Right kidney (tissue), 9 donors: ENCODE measurements around the gene EIF2B1.
A peak's percentile ranks its signal among the peaks of the same experiment; 100 is the strongest.

Experiments
- DNase-seq: peaks from one replicate; pipeline ENCODE4 v3.0.0-alpha.2; 2016
- long read RNA-seq, 8 donors: transcript quantifications; one replicate each; lab custom pipeline, GENCODE V29; 2026

EIF2B1 gene
- long read RNA-seq, donor 1, transcript EIF2B1-201 (9 exons, 2,477 nt): major isoform, 20 of 35 reads
- long read RNA-seq, donor 1, transcript EIF2B1-204 (5 exons, 1,768 nt): minor isoform, 6 of 35 reads
- long read RNA-seq, donor 1, partial matches to known transcripts: 8 of 35 reads
- long read RNA-seq, donor 1, other reads (novel, unspliced or antisense): 0 of 35 reads
- long read RNA-seq, donor 2, transcript EIF2B1-201 (9 exons, 2,477 nt): major isoform, 10 of 17 reads
- long read RNA-seq, donor 2, partial matches to known transcripts: 5 of 17 reads
- long read RNA-seq, donor 2, other reads (novel, unspliced or antisense): 0 of 17 reads
- long read RNA-seq, donor 3, transcript EIF2B1-202 (4 exons, 622 nt): minor isoform, 5 of 12 reads
- long read RNA-seq, donor 3, transcript EIF2B1-201 (9 exons, 2,477 nt): major isoform, 6 of 12 reads
- long read RNA-seq, donor 3, partial matches to known transcripts: 0 of 12 reads
- long read RNA-seq, donor 3, other reads (novel, unspliced or antisense): 0 of 12 reads
- long read RNA-seq, donor 4, transcript EIF2B1-201 (9 exons, 2,477 nt): major isoform, 17 of 29 reads
- long read RNA-seq, donor 4, transcript EIF2B1-204 (5 exons, 1,768 nt): minor isoform, 5 of 29 reads
- long read RNA-seq, donor 4, partial matches to known transcripts: 6 of 29 reads
- long read RNA-seq, donor 4, other reads (novel, unspliced or antisense): 0 of 29 reads
- long read RNA-seq, donor 5, transcript EIF2B1-201 (9 exons, 2,477 nt): major isoform, 15 of 26 reads
- long read RNA-seq, donor 5, partial matches to known transcripts: 6 of 26 reads
- long read RNA-seq, donor 5, other reads (novel, unspliced or antisense): 0 of 26 reads
- long read RNA-seq, donor 6, transcript EIF2B1-201 (9 exons, 2,477 nt): major isoform, 13 of 26 reads
- long read RNA-seq, donor 6, partial matches to known transcripts: 9 of 26 reads
- long read RNA-seq, donor 6, other reads (novel, unspliced or antisense): 0 of 26 reads
- long read RNA-seq, donor 7, transcript EIF2B1-202 (4 exons, 622 nt): minor isoform, 9 of 56 reads
- long read RNA-seq, donor 7, transcript EIF2B1-201 (9 exons, 2,477 nt): major isoform, 23 of 56 reads
- long read RNA-seq, donor 7, transcript EIF2B1-204 (5 exons, 1,768 nt): minor isoform, 5 of 56 reads
- long read RNA-seq, donor 7, partial matches to known transcripts: 19 of 56 reads
- long read RNA-seq, donor 7, other reads (novel, unspliced or antisense): 0 of 56 reads
- long read RNA-seq, donor 8, transcript EIF2B1-204 (5 exons, 1,768 nt): minor isoform, 6 of 31 reads
- long read RNA-seq, donor 8, transcript EIF2B1-201 (9 exons, 2,477 nt): major isoform, 19 of 31 reads
- long read RNA-seq, donor 8, partial matches to known transcripts: 5 of 31 reads
- long read RNA-seq, donor 8, other reads (novel, unspliced or antisense): 0 of 31 reads

GRCh38 chr12:123633379-123634141 lies at the start of gene EIF2B1, which contains the start of gene GTF2H3:
Gene EIF2B1, minus strand, starts transcription at chr12:123633686. Its CDS starts 129 bp downstream, at chr12:123633557.
Gene GTF2H3, plus strand, starts transcription at chr12:123633829. Its CDS starts 31 bp downstream, at chr12:123633860.
- peak; percentile 82 for DNase-seq

GRCh38 chr12:123681605-123682004 lies 48.1 kb upstream of the EIF2B1 start:
- DNase-seq: no peak

GRCh38 chr12:123678981-123679380 lies 45.5 kb upstream of the EIF2B1 start:
- DNase-seq: no peak

- no peak for DNase-seq
Measured at GRCh38 chr12:123676616-123677320, 43.3 kb upstream of the EIF2B1 start.

DNA sequence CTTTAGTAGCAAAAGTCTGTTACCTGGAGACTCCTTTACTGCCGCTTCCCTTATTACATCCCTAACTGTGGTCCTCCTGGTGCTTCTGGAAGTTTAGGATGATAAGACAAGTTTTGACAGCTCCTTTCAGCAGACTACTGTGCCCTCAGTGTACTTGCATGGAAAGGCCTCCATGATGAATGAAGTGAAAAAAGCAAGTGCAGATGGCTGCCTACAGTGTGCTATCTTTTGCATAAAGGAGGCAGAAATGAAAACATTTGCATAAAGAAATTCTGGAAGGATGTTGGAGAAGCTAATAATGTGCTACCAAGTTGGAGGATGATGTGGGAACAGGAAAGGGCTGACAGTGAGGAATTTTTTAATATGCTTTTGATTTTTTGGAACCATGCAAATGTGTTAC lies 42.0 kb upstream of the EIF2B1 start:
- no peak for DNase-seq

GRCh38 chr12:123671876-123672275 lies 38.4 kb upstream of the EIF2B1 start:
- DNase-seq: no peak

DNA sequence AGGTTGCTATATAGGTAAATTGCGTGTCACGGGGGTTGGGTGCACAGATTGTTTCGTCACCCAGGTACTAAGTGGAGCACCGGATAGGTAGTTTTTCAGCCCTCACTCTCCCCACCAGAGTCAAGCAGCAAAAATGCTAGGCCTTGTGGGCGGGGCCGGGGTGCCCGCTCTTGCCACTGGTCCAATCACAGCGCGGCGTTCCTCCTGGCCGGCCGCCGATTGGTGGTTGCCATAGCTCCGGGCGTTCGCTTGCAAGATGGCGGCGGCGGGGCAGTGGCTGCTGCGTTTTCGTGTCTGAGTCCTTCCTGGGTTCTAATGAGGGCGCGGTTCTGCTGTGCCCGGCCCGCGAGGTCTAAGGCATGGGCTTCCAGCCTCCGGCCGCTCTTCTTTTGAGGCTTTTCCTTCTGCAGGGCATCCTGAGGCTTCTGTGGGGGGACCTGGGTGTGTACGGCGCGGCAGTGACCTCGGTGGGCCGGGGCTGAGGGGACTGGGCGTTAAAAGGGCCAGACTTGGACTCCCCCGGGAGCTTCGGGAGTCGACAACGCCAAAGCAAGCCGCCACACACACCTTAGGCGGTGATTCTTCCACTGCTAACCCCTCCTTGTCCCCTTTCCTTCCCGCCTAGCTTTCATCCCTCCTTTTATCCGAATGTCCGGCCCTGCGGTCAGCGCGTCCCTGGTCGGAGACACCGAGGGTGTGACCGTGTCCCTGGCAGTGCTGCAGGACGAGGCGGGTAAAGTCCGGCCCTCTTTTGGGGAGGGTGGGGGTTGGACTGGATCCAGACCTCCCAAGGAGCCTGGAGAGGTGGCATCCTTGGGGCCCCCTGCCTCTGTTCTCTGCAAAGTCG lies 37.6 kb upstream of the EIF2B1 start, which contains the start of gene TCTN2:
TSS of gene TCTN2 (plus strand) at position 232 of the 847 bp plus-strand sequence. CDS start at position 360, 128 bp downstream.
- DNase-seq: peak; percentile 83

DNA sequence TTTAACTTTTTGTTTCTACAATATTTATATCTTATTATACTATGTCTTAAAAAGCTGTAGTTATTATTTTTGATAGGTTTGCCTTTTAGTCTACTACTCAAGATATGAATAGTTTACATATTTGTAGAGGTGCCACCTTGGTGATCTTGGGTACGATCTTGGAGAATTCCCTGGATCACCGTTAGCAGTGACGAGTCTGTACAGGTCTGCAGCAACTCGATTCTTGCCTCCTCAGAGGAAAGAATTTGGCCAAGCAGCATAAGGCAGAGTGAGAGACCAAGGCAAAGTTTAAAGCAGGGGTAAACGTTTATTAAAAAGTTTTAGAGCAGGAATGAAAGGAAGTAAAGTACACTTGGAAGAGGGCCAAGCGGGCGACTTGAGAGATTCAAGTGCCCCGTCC lies 34.3 kb upstream of the EIF2B1 start:
- no peak for DNase-seq

DNA sequence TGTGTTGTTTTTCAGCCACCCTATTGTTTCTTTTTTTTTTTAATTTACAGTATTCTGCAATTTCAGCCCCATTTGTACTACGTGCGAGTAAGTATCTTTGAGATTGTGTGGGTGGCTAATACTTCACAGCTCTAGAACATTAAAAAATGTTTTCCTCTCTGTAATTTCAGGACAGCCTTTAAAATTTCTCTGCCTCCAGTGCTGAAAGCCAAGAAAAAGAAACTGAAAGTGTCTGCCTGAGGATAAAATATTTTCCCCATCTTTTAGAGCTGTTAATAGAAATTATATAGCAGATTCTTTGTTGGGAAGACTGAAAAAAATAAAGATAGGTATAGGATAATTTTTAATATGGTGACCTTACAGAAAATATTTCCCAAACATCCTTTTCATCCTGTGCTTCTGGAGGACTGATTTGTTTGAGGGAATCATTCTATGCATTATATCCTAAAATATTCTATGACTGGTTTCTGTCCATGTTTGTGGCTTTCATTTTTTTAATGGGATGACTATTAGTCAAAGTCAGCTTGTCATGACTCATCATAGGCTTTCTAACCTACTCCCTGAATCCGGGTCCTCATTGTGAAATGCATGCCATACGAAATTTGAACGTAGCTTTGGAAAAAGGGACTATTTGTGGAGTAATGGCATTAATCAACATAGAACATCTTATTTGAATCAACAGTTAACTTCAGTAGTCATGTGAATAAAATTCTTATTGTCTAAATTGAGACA lies 26.7 kb upstream of the EIF2B1 start:
- no peak for DNase-seq

DNA sequence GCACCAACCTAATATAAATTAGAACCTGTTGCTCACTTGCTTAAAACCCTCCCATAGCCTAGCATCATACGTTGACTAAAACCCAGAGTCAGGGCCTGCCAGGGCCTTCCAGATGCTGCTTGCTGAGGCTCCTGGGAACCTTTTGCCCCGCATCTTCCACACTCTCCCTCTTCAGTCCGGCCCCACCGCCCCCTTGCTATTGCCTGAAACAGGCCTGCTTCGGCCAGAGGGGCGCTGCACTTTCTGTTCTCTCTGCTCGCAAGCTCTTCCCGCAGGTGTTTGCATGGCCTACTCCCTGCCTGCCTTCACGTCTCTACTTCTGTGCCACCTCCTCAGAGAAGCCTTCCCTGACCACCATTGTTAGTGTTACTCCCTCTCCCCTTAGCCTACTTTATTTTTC lies 23.7 kb upstream of the EIF2B1 start:
- no peak for DNase-seq

GRCh38 chr12:123656392-123656791 lies 22.9 kb upstream of the EIF2B1 start:
- DNase-seq: no peak

GRCh38 chr12:123655420-123655819 lies 21.9 kb upstream of the EIF2B1 start:
- DNase-seq: no peak

GRCh38 chr12:123654129-123654701 lies 20.7 kb upstream of the EIF2B1 start:
- no peak for DNase-seq

DNA sequence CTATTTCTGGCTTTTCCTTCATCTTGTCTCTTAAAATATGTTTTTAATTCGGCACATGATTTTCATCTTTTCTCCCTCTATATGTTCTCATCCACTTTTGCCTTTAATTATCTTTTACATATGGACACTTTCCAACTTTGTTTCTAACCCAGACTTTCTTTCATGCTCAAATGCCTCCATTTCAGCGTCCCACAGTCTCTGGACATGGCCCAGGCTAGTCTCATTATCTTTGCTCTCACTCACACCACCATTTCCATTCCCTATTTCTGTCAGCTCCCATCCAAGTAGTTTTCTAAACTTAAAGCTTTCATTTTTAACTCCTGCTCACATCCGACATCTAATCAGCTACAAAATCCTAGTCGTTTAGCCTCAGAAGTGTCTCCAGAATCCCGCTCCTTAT lies 14.9 kb upstream of the EIF2B1 start:
- no peak for DNase-seq

DNA sequence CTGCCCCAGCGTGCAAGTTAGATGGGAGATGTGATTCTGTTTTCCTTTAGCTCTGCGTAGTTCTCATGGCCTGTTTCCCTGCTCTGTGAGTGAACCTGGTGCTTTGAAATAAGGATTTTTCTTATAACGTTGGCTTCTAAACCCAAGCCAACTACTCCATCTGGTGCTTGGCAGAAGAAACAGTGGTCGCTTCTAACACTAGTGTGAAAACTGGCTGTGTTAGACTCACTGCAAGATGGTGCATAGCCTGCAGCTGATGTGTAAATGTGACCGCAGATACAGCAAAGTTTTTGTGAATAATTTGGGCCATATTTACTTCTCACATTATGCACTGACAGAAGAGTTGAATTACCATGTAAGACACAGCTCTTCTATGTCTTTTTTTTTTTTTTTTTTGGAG lies 12.4 kb upstream of the EIF2B1 start:
- DNase-seq: no peak

- DNase-seq: no peak
Measured at GRCh38 chr12:123645380-123645779, 11.9 kb upstream of the EIF2B1 start.

GRCh38 chr12:123643911-123644310 lies 10.4 kb upstream of the EIF2B1 start:
- DNase-seq: no peak

DNA sequence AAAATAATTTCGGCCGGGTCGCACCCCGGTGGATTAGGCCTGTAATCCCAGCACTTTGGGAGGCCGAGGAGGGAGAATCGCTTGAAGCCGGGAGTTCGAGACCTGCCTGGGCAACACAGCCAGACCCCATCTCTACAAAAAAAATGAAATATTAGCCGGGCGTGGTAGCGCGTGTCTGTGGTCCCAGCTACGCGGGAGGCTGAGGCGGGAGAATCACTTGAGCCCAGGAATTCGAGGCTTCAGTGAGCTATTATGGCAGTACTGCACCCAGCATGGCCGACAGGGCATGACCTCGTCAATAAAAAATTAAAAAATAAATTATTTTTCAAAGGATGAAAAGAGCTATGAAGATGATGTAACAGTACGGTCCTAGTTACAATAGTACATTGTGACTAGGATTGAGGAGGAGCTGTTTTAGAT lies 666 bp upstream of the EIF2B1 start:
- DNase-seq: no peak
